SJCRH30 (cell line): ENCODE measurements around the gene NET1. TPM values are rescaled to one million over a fixed set of nuclear protein-coding genes. Genes with fewer than 3 reads are reported as not detected.

Experiments
- DNase-seq, 2 experiments: peaks; one replicate each; pipeline ENCODE4 v3.0.0-alpha.2; 2015 to 2020
- H3K27ac ChIP-seq: fragments of 250-450 bp; sonication (Bioruptor Pico); 2 replicates; pipeline ENCODE4 v1.5.1; 2020; ENCODE audit warnings: mild to moderate bottlenecking, moderate library complexity
- H3K27me3 ChIP-seq: fragments of 250-450 bp; sonication (Bioruptor Pico); 2 replicates; pipeline ENCODE4 v1.5.1; 2020; ENCODE audit warnings: mild to moderate bottlenecking, moderate library complexity
- H3K36me3 ChIP-seq: fragments of 250-450 bp; sonication (Bioruptor Pico); 2 replicates; pipeline ENCODE4 v1.5.1; 2020; ENCODE audit warnings: mild to moderate bottlenecking, moderate library complexity
- H3K4me1 ChIP-seq: fragments of 250-450 bp; sonication (Bioruptor Pico); 2 replicates; pipeline ENCODE4 v1.5.1; 2020; ENCODE audit warnings: mild to moderate bottlenecking, moderate library complexity
- H3K4me3 ChIP-seq: fragments of 250-450 bp; sonication (Bioruptor Pico); 2 replicates; pipeline ENCODE4 v1.5.1; 2020; ENCODE audit warnings: mild to moderate bottlenecking, moderate library complexity
- H3K9me3 ChIP-seq: fragments of 250-450 bp; sonication (Bioruptor Pico); replicated peaks from 2 replicates; pipeline ENCODE4 v1.5.1; 2020; ENCODE audit warnings: mild to moderate bottlenecking, moderate library complexity
- total RNA-seq: library from RNA; depleted of rRNA; stranded (reverse); fragments of >200 nt; shearing (Covaris generic); gene quantifications from 2 replicates; pipeline ENCODE4 v1.2.3, GENCODE V29; 2014

Gene NET1
- total RNA-seq, 1 experiment from 2014 or later = 154 TPM

GRCh38 chr10:5413012-5413938 is 918 bp downstream of the NET1 start:
- H3K27ac ChIP-seq = peak overlapping the region; percentile 23; the same call in 1 of the 2 replicates
- H3K4me3 ChIP-seq = peak overlapping the region; percentile 100
- peaks cover 2% of the 10 kb centered on the region; the same call in 1 of the 2 replicates for H3K36me3 ChIP-seq
- 0 out of 2 replicates have a peak, but pooled peaks cover 3% of the 10 kb centered on the region for H3K4me1 ChIP-seq
- H3K9me3 ChIP-seq = no peaks in the 10 kb centered on the region
- DNase-seq = peak; percentile 46 to 67
- H3K27me3 ChIP-seq = no peaks in the 10 kb centered on the region

DNA sequence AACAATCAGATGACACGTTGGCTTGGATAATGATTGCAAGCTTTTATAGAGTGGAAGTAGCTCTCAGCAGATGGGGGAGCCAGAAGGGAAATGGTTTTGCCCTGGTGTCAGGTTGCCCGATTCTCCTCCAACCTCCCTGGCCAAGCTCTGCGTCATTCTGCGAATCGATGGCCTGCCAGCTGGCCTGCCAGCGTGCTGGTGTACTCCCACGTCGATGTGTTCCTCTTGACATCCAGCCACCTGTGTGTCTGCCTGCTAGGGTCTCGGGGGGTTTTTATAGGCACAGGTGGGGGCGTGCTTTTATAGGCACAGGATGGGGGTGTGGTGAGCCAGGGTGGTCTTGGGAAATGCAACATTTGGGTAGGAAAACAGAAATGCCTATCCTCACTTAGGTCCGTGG is 4.6 kb downstream of the NET1 start:
- Histone ChIP-seq H3K9me3 (peaks cover 4% of the 10 kb centered on the region), H3K4me3 (no peak overlapping the region), H3K36me3 (peaks cover 4% of the 10 kb centered on the region; the same call in 1 of the 2 replicates), H3K4me1 (0 out of 2 replicates have a peak, but pooled peaks cover 4% of the 10 kb centered on the region), H3K27ac (no peak overlapping the region), H3K27me3 (no peaks in the 10 kb centered on the region)
- DNase-seq = no peak

GRCh38 chr10:5418584-5418983 is 6.2 kb downstream of the NET1 start:
- 0 out of 2 replicates have a peak, but pooled peaks cover 3% of the 10 kb centered on the region for H3K4me1 ChIP-seq
- DNase-seq = no peak
- H3K27ac ChIP-seq = no peak overlapping the region
- H3K4me3 ChIP-seq = no peak overlapping the region
- H3K27me3 ChIP-seq = no peaks in the 10 kb centered on the region
- H3K36me3 ChIP-seq = peaks cover 4% of the 10 kb centered on the region; the same call in 1 of the 2 replicates
- peaks cover 4% of the 10 kb centered on the region for H3K9me3 ChIP-seq

DNA sequence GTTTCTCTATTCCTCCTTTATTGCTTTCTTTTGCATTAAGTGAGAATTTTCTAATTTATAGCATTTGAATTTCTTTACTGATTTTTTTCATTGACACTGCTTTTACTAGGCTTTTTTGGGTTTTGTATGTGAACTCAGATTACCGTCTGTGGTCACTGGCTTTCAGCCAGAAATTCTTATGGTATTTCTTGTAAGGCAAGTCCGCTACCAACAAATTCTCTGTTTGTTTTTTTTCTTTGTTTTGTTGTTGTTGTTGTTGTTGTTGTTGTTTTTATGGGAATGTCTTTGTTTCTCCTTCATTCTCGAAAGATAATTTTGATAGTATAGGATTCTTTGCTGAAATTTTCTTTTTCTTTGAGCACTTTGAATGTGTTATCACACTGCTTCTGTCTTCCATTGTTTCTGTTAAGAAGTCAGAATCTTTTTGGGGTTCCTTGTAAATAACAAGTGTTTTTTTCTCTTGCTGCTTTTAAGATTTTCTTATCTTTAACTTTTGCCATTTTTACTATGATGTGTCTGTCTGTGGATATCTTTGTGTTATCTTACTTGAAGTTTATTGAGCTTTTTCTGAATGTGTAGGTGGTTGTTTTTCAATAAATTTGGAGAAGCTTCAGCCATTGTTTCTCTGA is 7.2 kb downstream of the NET1 start:
- Histone ChIP-seq H3K27me3 (no peaks in the 10 kb centered on the region), H3K36me3 (peaks cover 4% of the 10 kb centered on the region; the same call in 1 of the 2 replicates), H3K4me3 (no peak overlapping the region), H3K27ac (no peak overlapping the region), H3K9me3 (peaks cover 4% of the 10 kb centered on the region), H3K4me1 (0 out of 2 replicates have a peak, but pooled peaks cover 3% of the 10 kb centered on the region)
- peak in 1 of 2 experiments; percentile 6 for DNase-seq

DNA sequence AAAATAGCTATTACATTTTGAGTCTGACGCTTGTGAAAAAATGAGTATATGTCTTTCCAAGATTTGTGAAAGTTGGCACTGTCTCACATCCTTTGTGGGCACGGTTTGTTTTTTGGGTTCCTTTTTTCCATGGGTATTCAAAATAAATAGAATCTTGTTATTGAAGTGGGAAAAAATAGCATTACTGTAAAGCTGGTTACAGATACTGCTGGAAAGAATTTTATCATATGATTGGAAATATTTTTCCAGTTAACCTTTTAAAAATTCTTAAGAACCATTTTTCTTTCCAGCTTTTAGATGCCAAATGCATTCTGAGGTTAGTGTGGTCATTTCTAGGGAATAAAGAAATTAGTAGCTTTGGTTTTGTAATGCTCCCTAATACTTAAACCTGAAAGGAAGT is 11.4 kb downstream of the NET1 start:
- H3K27me3 ChIP-seq = no peaks in the 10 kb centered on the region
- no peak overlapping the region for H3K27ac ChIP-seq
- 0 out of 2 replicates have a peak, but pooled peaks cover 3% of the 10 kb centered on the region for H3K4me1 ChIP-seq
- peaks cover 4% of the 10 kb centered on the region for H3K9me3 ChIP-seq
- no peaks in the 10 kb centered on the region; the same call in 1 of the 2 replicates for H3K36me3 ChIP-seq
- no peak overlapping the region for H3K4me3 ChIP-seq
- no peak for DNase-seq

DNA sequence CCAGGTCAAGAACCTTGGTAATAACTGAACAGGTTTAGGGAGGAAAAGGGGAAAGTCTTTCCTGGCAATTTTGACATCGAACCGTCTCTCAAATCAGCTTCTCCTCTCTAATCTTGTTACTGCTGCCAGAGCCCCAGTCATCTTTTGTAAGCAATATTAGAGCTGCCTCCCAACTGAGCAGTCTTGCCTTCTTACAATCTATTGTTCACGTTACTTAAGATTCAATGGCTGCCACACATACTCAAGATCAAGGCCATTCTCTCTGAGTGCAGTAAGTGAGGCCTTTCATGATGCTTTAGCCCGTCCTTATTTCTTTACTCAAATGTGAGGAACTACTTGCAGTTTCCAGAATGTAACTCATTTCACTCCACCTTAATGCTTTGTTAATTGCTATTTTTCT is 12.4 kb downstream of the NET1 start:
- no peak overlapping the region for H3K4me3 ChIP-seq
- H3K9me3 ChIP-seq = no peaks in the 10 kb centered on the region
- peaks cover 8% of the 10 kb centered on the region for H3K36me3 ChIP-seq
- no peak for DNase-seq
- no peak overlapping the region for H3K27ac ChIP-seq
- no peaks in the 10 kb centered on the region for H3K4me1 ChIP-seq
- no peaks in the 10 kb centered on the region for H3K27me3 ChIP-seq

GRCh38 chr10:5428133-5428532 is 15.8 kb downstream of the NET1 start:
- no peaks in the 10 kb centered on the region for H3K27me3 ChIP-seq
- H3K9me3 ChIP-seq = no peaks in the 10 kb centered on the region
- H3K36me3 ChIP-seq = peaks cover 28% of the 10 kb centered on the region
- no peaks in the 10 kb centered on the region for H3K4me1 ChIP-seq
- no peak overlapping the region for H3K4me3 ChIP-seq
- no peak overlapping the region for H3K27ac ChIP-seq
- DNase-seq = no peak

DNA sequence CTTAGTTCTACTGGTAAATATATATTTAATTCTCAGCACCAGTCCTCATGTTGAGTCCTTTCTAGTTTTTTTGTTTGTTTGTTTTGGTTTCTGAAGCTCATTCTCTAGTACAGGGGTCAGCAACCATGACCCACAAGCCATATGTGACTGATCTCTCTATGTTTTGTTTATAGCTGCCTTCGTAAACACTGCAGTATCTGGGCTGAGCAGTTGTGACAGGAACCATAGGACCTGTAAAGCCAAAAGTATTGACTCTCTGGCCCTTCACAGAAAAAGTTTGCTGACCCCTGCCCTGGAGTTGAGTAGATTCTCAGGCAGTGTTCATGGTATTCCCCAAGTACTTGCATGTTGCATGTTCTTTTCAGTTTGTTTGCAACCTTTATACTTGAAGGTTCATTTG is 20.8 kb downstream of the NET1 start:
- Histone ChIP-seq H3K9me3 (no peaks in the 10 kb centered on the region), H3K27me3 (no peaks in the 10 kb centered on the region), H3K4me1 (no peaks in the 10 kb centered on the region), H3K4me3 (no peak overlapping the region), H3K36me3 (peaks cover 28% of the 10 kb centered on the region), H3K27ac (no peak overlapping the region)
- DNase-seq = no peak

- Histone ChIP-seq H3K27ac (no peak overlapping the region), H3K9me3 (no peaks in the 10 kb centered on the region), H3K4me3 (no peak overlapping the region), H3K27me3 (no peaks in the 10 kb centered on the region), H3K36me3 (peaks cover 26% of the 10 kb centered on the region), H3K4me1 (no peaks in the 10 kb centered on the region)
- DNase-seq = peak in 1 of 2 experiments; percentile 66
Measured at GRCh38 chr10:5434017-5434753, 21.8 kb downstream of the NET1 start.

GRCh38 chr10:5435328-5435727 is 23.0 kb downstream of the NET1 start:
- Histone ChIP-seq H3K4me1 (no peaks in the 10 kb centered on the region), H3K9me3 (no peaks in the 10 kb centered on the region), H3K4me3 (no peak overlapping the region), H3K36me3 (peaks cover 15% of the 10 kb centered on the region), H3K27ac (no peak overlapping the region), H3K27me3 (no peaks in the 10 kb centered on the region)
- DNase-seq = no peak

GRCh38 chr10:5440206-5440605 is 27.8 kb downstream of the NET1 start:
- Histone ChIP-seq H3K27ac (no peak overlapping the region), H3K27me3 (no peaks in the 10 kb centered on the region), H3K36me3 (no peaks in the 10 kb centered on the region), H3K4me3 (no peak overlapping the region), H3K9me3 (no peaks in the 10 kb centered on the region), H3K4me1 (no peaks in the 10 kb centered on the region)
- DNase-seq = no peak

DNA sequence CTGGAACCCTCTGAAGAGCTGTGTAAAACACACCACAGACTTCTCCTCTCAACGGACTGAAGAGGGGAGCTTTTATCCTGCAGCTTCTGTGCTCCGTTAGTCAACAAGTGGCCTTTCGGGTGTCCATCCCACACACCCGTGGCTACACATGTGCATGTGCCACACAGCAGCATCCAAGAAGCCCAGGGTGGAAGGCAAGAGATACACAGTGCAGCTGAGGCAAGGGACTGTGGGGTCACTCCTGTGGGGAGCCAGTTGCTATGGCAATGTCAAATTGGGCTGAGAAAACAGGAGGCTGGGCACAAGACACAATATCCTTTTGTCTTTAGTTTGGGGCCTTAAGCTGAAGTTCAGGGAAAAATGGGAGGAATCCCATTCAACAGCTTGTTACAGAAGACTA is 28.7 kb downstream of the NET1 start:
- Histone ChIP-seq H3K27ac (no peak overlapping the region), H3K9me3 (no peaks in the 10 kb centered on the region), H3K4me3 (no peak overlapping the region), H3K27me3 (no peaks in the 10 kb centered on the region), H3K4me1 (no peaks in the 10 kb centered on the region), H3K36me3 (no peaks in the 10 kb centered on the region; the same call in 1 of the 2 replicates)
- peak; percentile 17 to 46 for DNase-seq

- Histone ChIP-seq H3K27ac (no peak overlapping the region), H3K36me3 (peaks cover 6% of the 10 kb centered on the region), H3K4me3 (no peak overlapping the region), H3K4me1 (no peaks in the 10 kb centered on the region), H3K9me3 (no peaks in the 10 kb centered on the region), H3K27me3 (no peaks in the 10 kb centered on the region)
- peak in 1 of 2 experiments; percentile 66 for DNase-seq
Measured at GRCh38 chr10:5442065-5442989, 30.0 kb downstream of the NET1 start.

DNA sequence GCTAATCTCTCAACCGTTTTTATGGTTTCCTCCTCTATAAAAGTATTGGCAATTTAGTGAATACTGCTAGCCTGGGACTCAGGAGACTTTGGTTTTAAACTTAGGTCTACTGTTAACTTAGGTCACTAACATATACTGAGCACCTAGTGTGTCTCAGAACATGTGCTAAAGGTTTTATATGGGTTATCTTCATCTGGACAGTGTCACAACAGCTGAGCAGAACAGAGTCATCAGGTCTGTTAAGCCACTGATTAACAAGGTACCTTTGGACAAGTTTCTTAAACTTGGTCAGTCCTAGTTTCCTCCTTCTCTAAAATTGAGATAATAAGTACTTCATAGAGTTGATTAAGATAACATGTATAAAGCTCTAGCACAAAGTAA is 30.6 kb downstream of the NET1 start:
- no peak overlapping the region for H3K27ac ChIP-seq
- peaks cover 9% of the 10 kb centered on the region for H3K36me3 ChIP-seq
- H3K4me1 ChIP-seq = no peaks in the 10 kb centered on the region
- no peaks in the 10 kb centered on the region for H3K27me3 ChIP-seq
- no peak overlapping the region for H3K4me3 ChIP-seq
- no peak for DNase-seq
- no peaks in the 10 kb centered on the region for H3K9me3 ChIP-seq
